H9 (cell line): Measurements from ENCODE around the gene LIMS2. TPM values are rescaled to one million over a fixed set of nuclear protein-coding genes. Genes with fewer than 3 reads are reported as not detected.

Source experiments
- DNase-seq: peaks from one replicate; pipeline ENCODE4 v3.0.0-alpha.2; 2017
- H2AFZ ChIP-seq: one replicate; pipeline ENCODE4 v1.6.1; 2013; ENCODE audit warnings: mild to moderate bottlenecking, low read length, control low read depth, moderate library complexity
- H2AK5ac ChIP-seq: 2 replicates; pipeline ENCODE4 v1.6.1; 2013; ENCODE audit warnings: low read length, control low read depth, mixed read lengths; ENCODE audit not compliant: insufficient read length
- H2BK120ac ChIP-seq: one replicate; pipeline ENCODE4 v1.6.1; 2013; ENCODE audit warnings: low read depth, mild to moderate bottlenecking, low read length, control low read depth, inconsistent platforms; ENCODE audit not compliant: poor library complexity, severe bottlenecking
- H2BK12ac ChIP-seq: 2 replicates; pipeline ENCODE4 v1.6.1; 2013; ENCODE audit warnings: low read length, control low read depth, mixed read lengths, low read depth; ENCODE audit not compliant: insufficient read length
- H2BK15ac ChIP-seq: 2 replicates; pipeline ENCODE4 v1.6.1; 2013; ENCODE audit warnings: low read depth, low read length, control low read depth
- H2BK20ac ChIP-seq: one replicate; pipeline ENCODE4 v1.6.1; 2013; ENCODE audit warnings: low read depth, mild to moderate bottlenecking, low read length, control low read depth, inconsistent platforms; ENCODE audit not compliant: poor library complexity, severe bottlenecking
- H2BK5ac ChIP-seq: 2 replicates; pipeline ENCODE4 v1.6.1; 2013; ENCODE audit warnings: low read length, control low read depth, mixed read lengths; ENCODE audit not compliant: insufficient read length
- H3K14ac ChIP-seq: 2 replicates; pipeline ENCODE4 v1.6.1; 2013; ENCODE audit warnings: low read length, control low read depth; ENCODE audit not compliant: insufficient read depth
- H3K18ac ChIP-seq: 2 replicates; pipeline ENCODE4 v1.6.1; 2013; ENCODE audit warnings: low read depth, mild to moderate bottlenecking, mixed read lengths, low read length, control low read depth; ENCODE audit not compliant: insufficient read length
- H3K23ac ChIP-seq: 2 replicates; pipeline ENCODE4 v1.6.1; 2013; ENCODE audit warnings: low read length, control low read depth, mixed read lengths, low read depth; ENCODE audit not compliant: insufficient read length
- H3K23me2 ChIP-seq: 2 replicates; pipeline ENCODE4 v1.6.1; 2013; ENCODE audit warnings: low read depth, mild to moderate bottlenecking, mixed read lengths, low read length, control low read depth; ENCODE audit not compliant: insufficient read length, poor library complexity, severe bottlenecking
- H3K27ac ChIP-seq: 2 replicates; pipeline ENCODE4 v1.5.1; 2013; ENCODE audit warnings: low read length, control low read depth, mixed read lengths, low read depth; ENCODE audit not compliant: insufficient read length
- H3K27me3 ChIP-seq: 2 replicates; pipeline ENCODE4 v1.6.1; 2013; ENCODE audit warnings: low read length, control low read depth, inconsistent platforms; ENCODE audit not compliant: insufficient read depth
- H3K4ac ChIP-seq: 2 replicates; pipeline ENCODE4 v1.6.1; 2013; ENCODE audit warnings: low read depth, mild to moderate bottlenecking, control low read depth, inconsistent platforms, low read length, moderate library complexity
- H3K4me1 ChIP-seq: 2 replicates; pipeline ENCODE4 v1.6.1; 2013; ENCODE audit warnings: low read length, control low read depth, inconsistent platforms; ENCODE audit not compliant: insufficient read depth
- H3K4me2 ChIP-seq: 2 replicates; pipeline ENCODE4 v1.6.1; 2013; ENCODE audit warnings: low read length, control low read depth, mixed read lengths; ENCODE audit not compliant: insufficient read length, insufficient read depth
- H3K56ac ChIP-seq: 2 replicates; pipeline ENCODE4 v1.6.1; 2013; ENCODE audit warnings: low read depth, mild to moderate bottlenecking, mixed read lengths, low read length, control low read depth; ENCODE audit not compliant: insufficient read length
- H3K79me1 ChIP-seq: 2 replicates; pipeline ENCODE4 v1.6.1; 2013; ENCODE audit warnings: low read depth, mild to moderate bottlenecking, moderate library complexity, low read length, control low read depth, inconsistent platforms; ENCODE audit not compliant: insufficient read depth, poor library complexity, severe bottlenecking
- H3K79me2 ChIP-seq: 2 replicates; pipeline ENCODE4 v1.6.1; 2013; ENCODE audit warnings: low read length, control low read depth, inconsistent platforms; ENCODE audit not compliant: insufficient read depth
- H3K9ac ChIP-seq: 2 replicates; pipeline ENCODE4 v1.6.1; 2013; ENCODE audit warnings: low read length, control low read depth, mixed read lengths; ENCODE audit not compliant: insufficient read length; ENCODE audit errors: extremely low read depth
- H3K9me3 ChIP-seq: one replicate; pipeline ENCODE4 v1.6.1; 2013; ENCODE audit warnings: low read depth, low read length, inconsistent platforms; ENCODE audit not compliant: control insufficient read depth
- H3T11ph ChIP-seq: one replicate; pipeline ENCODE4 v1.6.1; 2013; ENCODE audit warnings: mild to moderate bottlenecking, low read length, control low read depth, inconsistent platforms
- H4K20me1 ChIP-seq: one replicate; pipeline ENCODE4 v1.6.1; 2013; ENCODE audit not compliant: control insufficient read depth, insufficient read length, insufficient read depth
- H4K5ac ChIP-seq: 2 replicates; pipeline ENCODE4 v1.6.1; 2013; ENCODE audit warnings: low read depth, mild to moderate bottlenecking, mixed read lengths, low read length, control low read depth; ENCODE audit not compliant: insufficient read length
- H4K8ac ChIP-seq: replicated peaks from 2 replicates; pipeline ENCODE4 v1.6.1; 2013; ENCODE audit warnings: low read length, control low read depth, mixed read lengths, low read depth; ENCODE audit not compliant: insufficient read length
- H4K91ac ChIP-seq: 2 replicates; pipeline ENCODE4 v1.6.1; 2013; ENCODE audit warnings: low read depth, mild to moderate bottlenecking, moderate library complexity, mixed read lengths, low read length, control low read depth; ENCODE audit not compliant: insufficient read length
- H3K27ac Mint-ChIP-seq, 3 experiments: 2 replicates in 2 of 3; 3 replicates in 1 of 3; pipeline ENCODE4 v1.8.0; 2020 to 2021; ENCODE audit warnings: mixed read lengths in 3 of 3, mild to moderate bottlenecking in 1 of 3, moderate library complexity in 1 of 3
- H3K27me3 Mint-ChIP-seq: 2 replicates; pipeline ENCODE4 v1.8.0; 2021; ENCODE audit warnings: low read depth, mild to moderate bottlenecking, moderate library complexity, mixed read lengths
- H3K36me3 Mint-ChIP-seq, 3 experiments: 2 replicates in 2 of 3; 3 replicates in 1 of 3; pipeline ENCODE4 v1.8.0; 2020 to 2021; ENCODE audit warnings: low read depth in 3 of 3, mixed read lengths in 3 of 3; ENCODE audit not compliant: insufficient read depth in 1 of 3
- H3K4me1 Mint-ChIP-seq, 2 experiments: 2 replicates each; pipeline ENCODE4 v1.8.0; 2020; ENCODE audit warnings: mixed read lengths in 2 of 2
- H3K4me3 Mint-ChIP-seq, 2 experiments: 2 replicates in 1 of 2; 3 replicates in 1 of 2; pipeline ENCODE4 v1.8.0; 2020 to 2021; ENCODE audit warnings: mild to moderate bottlenecking in 2 of 2, mixed read lengths in 2 of 2, moderate library complexity in 1 of 2
- H3K9me3 Mint-ChIP-seq, 2 experiments: 2 replicates in 1 of 2; 3 replicates in 1 of 2; pipeline ENCODE4 v1.8.0; 2020; ENCODE audit warnings: mild to moderate bottlenecking in 2 of 2, mixed read lengths in 2 of 2, moderate library complexity in 1 of 2
- CTCF ChIP-seq: fragments of 200-600 bp; sonication (generic); conservative IDR thresholded peaks from 3 replicates; pipeline ENCODE4 v1.8.0; 2021; ENCODE audit warnings: antibody characterized with exemption, mild to moderate bottlenecking
- WGBS: extraction: QIAGEN DNeasy Blood & Tissue Kit; methylation state at CpG from one replicate; pipeline ENCODE4 v1.1.7; 2013; ENCODE audit warnings: missing lambda C conversion rate, low lambda C conversion rate, mixed read lengths; ENCODE audit not compliant: insufficient read length; ENCODE audit errors: extremely low coverage; 5-methylcytosine and 5-hydroxymethylcytosine counted together
- total RNA-seq: library from RNA; stranded (reverse); gene quantifications from 2 replicates; pipeline ENCODE4 v1.2.1, GENCODE V29; 2021

The LIMS2 gene
- total RNA-seq, 1 experiment from 2014 or later = 5.9 TPM

- Histone ChIP-seq H3K23ac (no peak overlapping the region), H2AFZ (no peak overlapping the region), H3K18ac (no peak overlapping the region), H3K9ac (no peak overlapping the region), H2AK5ac (no peak overlapping the region), H3K4ac (no peak overlapping the region), H3K23me2 (peaks cover 4% of the 10 kb centered on the region), H2BK120ac (no peak overlapping the region), H2BK15ac (no peak overlapping the region), H3K14ac (no peak overlapping the region), H4K91ac (no peak overlapping the region), H4K20me1 (no peaks in the 10 kb centered on the region), H3K4me2 (no peak overlapping the region), H2BK12ac (no peak overlapping the region), H3K4me1 (no peaks in the 10 kb centered on the region), H3K79me2 (no peaks in the 10 kb centered on the region), H4K5ac (no peak overlapping the region), H2BK20ac (no peak overlapping the region), H3K79me1 (no peaks in the 10 kb centered on the region), H3K27me3 (no peaks in the 10 kb centered on the region), H3K9me3 (no peaks in the 10 kb centered on the region), H3K56ac (no peak overlapping the region), H3K27ac (no peak overlapping the region), H3T11ph (no peak overlapping the region), H4K8ac (no peak overlapping the region), H2BK5ac (no peak overlapping the region)
- no peaks in the 10 kb centered on the region for H3K36me3 Mint-ChIP-seq
- peaks cover 5% of the 10 kb centered on the region for H3K27me3 Mint-ChIP-seq
- no CpG with 5 or more reads among the region's 17 CpGs for WGBS
- DNase-seq = no peak
- peaks cover 10 to 21% of the 10 kb centered on the region in 2 experiments for H3K4me1 Mint-ChIP-seq
- H3K4me3 Mint-ChIP-seq = no peak overlapping the region
- no peaks in the 10 kb centered on the region for H3K9me3 Mint-ChIP-seq
- TF ChIP-seq CTCF = no peak; the same call in 1 of the 3 replicates
- H3K27ac Mint-ChIP-seq = no peak overlapping the region; a peak in 1 of 7 replicates
Observed at GRCh38 chr2:127650041-127650784, 25.1 kb downstream of the LIMS2 start.
